UCSD-AML1 (cell line): ENCODE data around the gene PCDH17.
A peak's percentile ranks its signal among the peaks of the same experiment; 100 is the strongest.

Experiments used
- DNase-seq: peaks from one replicate; lab custom pipeline; 2025; ENCODE audit not compliant: unreplicated experiment; lab: John Stamatoyannopoulos, UW

PCDH17 gene

GRCh38 chr13:57633950-57634838 is 2.6 kb downstream of the PCDH17 start:
- DNase-seq = peak; percentile 0

DNA sequence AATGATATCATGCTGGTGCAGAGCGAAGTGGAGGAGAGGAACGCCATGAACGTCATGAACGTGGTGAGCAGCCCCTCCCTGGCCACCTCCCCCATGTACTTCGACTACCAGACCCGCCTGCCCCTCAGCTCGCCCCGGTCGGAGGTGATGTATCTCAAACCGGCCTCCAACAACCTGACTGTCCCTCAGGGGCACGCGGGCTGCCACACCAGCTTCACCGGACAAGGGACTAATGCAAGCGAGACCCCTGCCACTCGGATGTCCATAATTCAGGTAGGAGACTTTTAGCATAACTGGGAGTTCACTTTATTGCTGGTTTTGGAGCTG is 3.3 kb downstream of the PCDH17 start:
- DNase-seq = no peak

DNA sequence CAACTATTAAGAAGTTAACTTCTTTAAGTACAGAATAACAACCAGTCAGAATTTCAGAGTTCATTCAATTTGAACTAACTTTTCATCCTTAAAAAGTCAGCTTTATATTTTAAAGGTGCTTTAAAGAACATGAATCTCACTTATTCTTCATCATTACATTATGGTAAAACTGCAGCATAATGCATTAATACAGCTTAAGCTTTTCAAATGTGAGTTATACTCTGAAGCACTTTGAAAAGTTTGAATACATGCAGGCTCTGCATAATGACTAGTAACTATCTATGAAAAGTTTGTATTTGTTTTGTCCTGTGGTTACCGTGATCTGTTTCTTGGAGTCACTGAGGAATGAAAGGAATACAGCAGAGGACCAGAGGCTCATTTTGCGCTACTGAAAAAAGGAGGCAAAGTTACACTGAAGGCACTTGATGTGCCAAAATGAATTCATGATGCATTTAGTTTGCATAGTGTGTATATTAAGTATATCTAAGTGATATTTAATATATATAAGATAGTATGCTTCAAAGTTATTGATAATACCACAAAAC is 4.1 kb downstream of the PCDH17 start:
- DNase-seq = no peak

DNA sequence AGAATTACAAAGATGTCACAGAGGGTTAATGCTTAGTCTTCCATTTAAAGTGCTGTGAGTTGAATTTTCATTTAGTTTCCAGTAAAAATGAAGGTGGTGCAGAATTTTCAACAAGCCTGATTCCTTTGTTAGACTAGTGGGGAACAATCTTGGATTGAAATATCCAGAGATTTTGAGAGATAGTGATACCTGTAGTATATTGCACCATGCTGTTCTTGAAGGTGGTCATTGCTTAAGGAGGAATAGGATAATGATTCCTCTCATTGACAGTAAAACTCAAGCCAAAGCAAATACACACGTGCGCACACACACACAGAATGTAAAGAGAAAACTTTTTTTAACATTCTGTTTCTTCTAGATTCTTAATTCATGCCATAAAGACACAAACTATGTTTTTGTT is 5.3 kb downstream of the PCDH17 start:
- DNase-seq = no peak

DNA sequence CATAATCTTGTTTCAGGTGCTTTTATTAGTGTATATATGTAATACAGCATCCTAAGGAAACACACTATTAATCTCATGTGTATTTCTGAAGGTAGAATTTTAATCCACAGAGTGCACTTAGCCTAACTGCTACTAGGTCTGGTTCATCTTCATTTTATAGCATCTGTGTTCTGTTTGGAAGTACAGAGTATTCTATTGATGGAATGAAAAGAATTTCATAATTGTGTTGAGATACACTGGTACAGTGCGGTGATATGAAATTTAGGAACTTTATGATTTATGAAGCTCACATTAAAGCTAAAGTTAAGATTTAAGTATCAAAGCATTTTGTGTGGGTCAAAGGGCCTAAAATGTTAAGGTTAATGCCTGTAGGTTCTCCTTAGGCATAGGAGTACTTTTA is 6.0 kb downstream of the PCDH17 start:
- no peak for DNase-seq

DNA sequence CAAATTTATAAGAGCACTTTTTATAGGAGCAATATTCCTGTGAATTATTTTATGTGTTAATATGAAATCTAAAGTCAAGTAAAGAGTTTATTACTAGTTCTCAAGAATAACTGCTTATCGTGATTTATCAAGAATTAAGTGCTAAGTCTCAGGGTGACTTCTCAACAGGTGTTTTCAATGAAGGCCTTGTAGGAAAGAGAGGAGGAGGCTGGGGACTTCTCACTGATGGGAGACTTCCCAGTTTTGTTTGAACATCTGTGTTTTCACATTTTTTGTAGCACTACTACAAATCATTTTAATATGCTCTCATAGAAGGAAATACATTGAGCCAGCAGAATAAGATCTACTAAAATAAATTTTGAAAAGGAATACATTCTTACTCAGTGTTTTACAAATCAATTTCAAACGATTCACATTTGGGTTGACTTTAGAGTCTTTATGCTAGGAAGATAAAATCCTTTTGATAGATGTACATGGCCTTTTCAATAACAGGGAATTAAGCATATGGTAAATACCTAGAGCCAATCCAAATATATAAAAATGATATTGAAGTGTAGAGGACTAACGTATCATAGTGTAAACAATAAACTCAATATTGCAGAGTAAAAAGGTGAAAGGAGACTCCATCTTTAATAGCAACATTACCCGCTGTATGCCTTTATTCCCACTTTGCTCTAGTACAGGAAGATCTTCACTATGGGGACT is 6.8 kb downstream of the PCDH17 start:
- DNase-seq = no peak

DNA sequence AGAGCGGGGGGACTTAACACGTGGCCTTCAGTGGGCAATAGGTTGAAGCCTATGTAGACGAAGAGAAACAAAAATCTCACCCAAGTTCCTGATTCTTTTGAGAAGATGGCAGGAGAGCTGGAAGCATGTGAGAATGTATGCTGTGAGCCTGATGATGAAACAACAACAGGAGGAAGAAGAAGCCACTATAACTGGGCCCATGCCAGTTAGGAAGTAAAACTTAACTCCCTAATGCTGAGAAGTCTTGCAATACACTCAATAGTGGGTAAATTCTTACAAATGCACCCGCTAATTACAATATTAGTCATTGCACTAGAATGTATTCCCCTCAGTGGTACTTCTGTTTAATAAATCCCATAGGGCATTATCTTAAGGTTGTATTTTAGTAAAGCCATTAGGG is 9.1 kb downstream of the PCDH17 start:
- no peak for DNase-seq

DNA sequence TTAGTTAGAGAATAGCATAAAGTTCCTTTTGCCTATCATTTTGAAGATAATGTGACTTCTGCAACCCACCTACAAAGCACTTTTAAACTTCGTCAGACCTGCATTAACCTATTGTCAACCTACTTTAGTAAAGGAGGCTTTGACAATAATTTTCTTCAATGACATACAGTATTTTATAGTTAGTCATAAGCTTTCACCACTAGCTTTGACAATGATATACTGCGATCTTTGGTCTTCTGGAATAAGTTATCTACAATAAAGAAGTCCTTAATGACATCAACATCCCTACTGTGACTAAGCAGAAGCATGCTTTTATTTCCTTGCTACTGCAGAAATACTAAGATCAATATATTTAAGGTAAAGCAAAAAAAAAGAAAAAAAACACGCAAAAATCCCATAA is 9.5 kb downstream of the PCDH17 start:
- no peak for DNase-seq

GRCh38 chr13:57644106-57644505 is 12.6 kb downstream of the PCDH17 start:
- no peak for DNase-seq

GRCh38 chr13:57653229-57653989 is 21.9 kb downstream of the PCDH17 start:
- no peak for DNase-seq

- no peak for DNase-seq
Measured at GRCh38 chr13:57665481-57665880, 33.9 kb downstream of the PCDH17 start.

GRCh38 chr13:57666131-57666953 is 34.8 kb downstream of the PCDH17 start:
- DNase-seq = no peak

- DNase-seq = no peak
Measured at GRCh38 chr13:57672168-57672567, 40.6 kb downstream of the PCDH17 start.

GRCh38 chr13:57673197-57673596 is 41.7 kb downstream of the PCDH17 start:
- DNase-seq = no peak

DNA sequence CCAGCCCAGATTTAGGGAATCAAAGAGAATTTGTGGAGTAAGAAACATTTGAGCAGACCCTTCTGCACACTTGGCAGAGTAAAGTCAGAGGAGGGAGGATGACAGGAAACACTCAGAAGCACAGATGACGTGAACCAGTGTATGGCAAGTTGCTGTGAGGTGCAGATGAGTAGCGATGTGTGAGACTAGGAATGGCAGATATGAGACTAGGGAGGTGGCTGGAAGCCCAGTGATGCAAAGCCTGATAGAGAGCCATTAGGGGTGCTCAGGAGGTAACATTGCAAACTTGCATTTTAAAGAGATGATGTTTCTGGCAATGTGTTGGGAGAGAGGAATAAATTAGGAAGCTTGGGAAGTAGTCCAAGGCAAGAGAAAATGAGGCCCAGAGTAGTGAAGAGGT is 44.0 kb downstream of the PCDH17 start:
- DNase-seq = no peak

DNA sequence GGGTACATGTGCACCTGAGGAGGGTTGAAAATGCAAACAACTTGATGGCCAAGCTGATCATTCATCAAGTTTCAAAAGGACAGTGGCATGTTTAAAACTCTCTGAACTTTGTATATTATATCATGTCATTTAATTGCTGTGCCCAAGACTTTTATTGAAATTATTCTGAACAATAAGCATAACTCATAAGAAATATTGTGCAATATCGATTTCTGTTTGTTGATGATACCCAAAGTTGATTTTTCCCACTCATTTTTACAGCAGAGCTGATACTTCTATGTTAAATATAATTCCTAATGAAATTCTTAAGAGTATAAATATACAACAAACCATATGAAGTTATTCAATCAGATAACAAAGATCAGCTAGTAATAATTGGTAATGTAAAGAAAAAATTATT is 49.1 kb downstream of the PCDH17 start:
- no peak for DNase-seq

DNA sequence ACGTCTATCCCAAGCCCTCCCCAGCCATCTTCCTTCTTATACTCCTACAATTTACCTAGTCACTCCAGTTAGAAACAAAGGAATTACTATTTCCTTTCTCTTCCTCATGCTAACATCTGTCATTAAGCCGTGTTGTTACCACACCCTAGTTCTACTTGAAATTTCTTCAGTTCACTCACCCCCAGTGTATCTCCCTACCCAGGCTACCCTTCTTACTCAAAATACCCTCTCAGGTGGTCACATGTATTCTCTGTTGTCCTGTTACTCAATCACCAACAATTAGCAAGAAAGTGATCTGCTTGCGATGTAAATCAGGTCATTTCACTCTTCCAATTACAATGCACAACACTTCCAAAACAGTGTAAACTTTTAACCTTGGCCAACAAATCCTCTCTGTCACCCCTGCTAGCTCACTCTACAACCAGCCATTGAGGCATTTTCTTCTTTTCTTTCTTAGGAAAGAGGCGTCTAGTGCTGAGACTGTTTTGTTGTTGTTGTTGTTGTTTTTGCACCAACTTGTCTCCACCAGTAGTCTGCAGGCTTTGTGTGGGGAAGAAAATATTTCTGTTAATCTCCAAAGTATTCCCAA is 50.7 kb downstream of the PCDH17 start:
- DNase-seq = no peak

GRCh38 chr13:57698851-57699250 is 67.3 kb downstream of the PCDH17 start:
- no peak for DNase-seq

DNA sequence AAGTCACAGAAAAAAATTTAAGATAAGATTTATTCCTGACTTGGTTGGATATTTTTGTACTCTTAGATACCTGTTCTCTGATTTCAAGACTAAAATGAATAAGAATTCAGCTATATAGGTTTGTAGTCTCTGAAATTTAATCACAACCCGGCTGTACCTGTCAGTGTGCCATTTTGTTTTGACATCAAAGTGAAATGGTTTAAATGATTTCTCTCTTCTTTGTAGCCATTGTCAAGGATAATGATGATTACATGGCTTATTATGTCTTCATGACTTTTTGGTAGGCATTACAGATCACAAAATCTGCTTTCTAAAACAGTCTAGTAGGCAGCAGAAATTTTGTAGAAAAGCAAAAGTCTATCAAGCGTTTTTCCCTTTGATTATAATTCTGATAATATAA is 72.5 kb downstream of the PCDH17 start:
- DNase-seq = no peak

DNA sequence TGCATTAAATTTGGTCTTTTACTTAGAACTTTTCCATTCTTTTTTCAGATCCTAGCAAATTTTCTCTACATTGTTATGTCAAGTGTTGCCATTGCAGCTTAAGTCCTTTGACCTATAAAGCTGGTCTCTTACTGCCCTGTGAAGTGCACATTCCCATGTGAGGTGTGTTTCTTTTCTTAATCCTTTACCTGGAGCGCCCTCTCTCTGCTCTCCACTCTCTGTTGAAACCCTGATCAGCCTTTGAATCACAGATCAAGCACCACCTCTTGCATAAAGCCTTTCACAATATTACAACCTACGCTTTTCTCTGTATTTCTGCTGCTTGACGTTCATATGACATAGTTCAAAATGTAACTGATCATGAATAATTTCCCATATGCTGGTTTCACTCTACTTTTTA is 84.8 kb downstream of the PCDH17 start:
- DNase-seq = no peak
